SK-N-DZ (cell line): ENCODE measurements around the gene THADA.

Experiments used
- DNase-seq: peaks from one replicate; pipeline ENCODE4 v3.0.0-alpha.2; 2015; ENCODE audit warnings: low spot score

Gene THADA

GRCh38 chr2:43513216-43513615 is 82.6 kb downstream of the THADA start:
- DNase-seq = no peak

GRCh38 chr2:43511199-43511598 is 84.6 kb downstream of the THADA start:
- DNase-seq = no peak

GRCh38 chr2:43509886-43510285 is 86.0 kb downstream of the THADA start:
- no peak for DNase-seq

GRCh38 chr2:43508209-43508608 is 87.6 kb downstream of the THADA start:
- DNase-seq = no peak

- DNase-seq = no peak
These were observed 88.7 kb downstream of the THADA start for GRCh38 chr2:43507137-43507536.

GRCh38 chr2:43495727-43496126 is 100.1 kb downstream of the THADA start:
- DNase-seq = no peak

GRCh38 chr2:43493954-43494353 is 101.9 kb downstream of the THADA start:
- DNase-seq = no peak

- no peak for DNase-seq
These were observed 104.7 kb downstream of the THADA start for GRCh38 chr2:43491065-43491639.

GRCh38 chr2:43490252-43490786 is 105.5 kb downstream of the THADA start:
- DNase-seq = no peak

- no peak for DNase-seq
These were observed 107.1 kb downstream of the THADA start for GRCh38 chr2:43488737-43489136.

- DNase-seq = no peak
These were observed 109.2 kb downstream of the THADA start for GRCh38 chr2:43486603-43487002.

- peak; percentile 72 for DNase-seq
These were observed 111.4 kb downstream of the THADA start for GRCh38 chr2:43484323-43484930.

- DNase-seq = no peak
These were observed 112.9 kb downstream of the THADA start for GRCh38 chr2:43482961-43483360.

- no peak for DNase-seq
These were observed 113.8 kb downstream of the THADA start for GRCh38 chr2:43481927-43482542.

GRCh38 chr2:43480874-43481273 is 115.0 kb downstream of the THADA start:
- DNase-seq = no peak

GRCh38 chr2:43478412-43479086 is 117.3 kb downstream of the THADA start:
- DNase-seq = no peak

- no peak for DNase-seq
These were observed 119.9 kb downstream of the THADA start for GRCh38 chr2:43475922-43476321.

- no peak for DNase-seq
These were observed 120.5 kb downstream of the THADA start for GRCh38 chr2:43475137-43475846.

- no peak for DNase-seq
These were observed 121.6 kb downstream of the THADA start for GRCh38 chr2:43474273-43474672.

GRCh38 chr2:43473767-43474166 is 122.1 kb downstream of the THADA start:
- DNase-seq = no peak

GRCh38 chr2:43472527-43473194 is 123.2 kb downstream of the THADA start:
- no peak for DNase-seq
